CD4-positive, CD25-positive, alpha-beta regulatory T cell (primary cell): ENCODE results near the gene TNRC6A. TPM values are rescaled to one million over a fixed set of nuclear protein-coding genes. Genes with fewer than 3 reads are reported as not detected.
"Not testable (repeated sequence)": the region's sequence is repeated elsewhere in the genome, so short reads cannot be mapped to it uniquely, and the experiment has no call there.

ENCODE experiments used
- ATAC-seq, 2 donors: fragments of 150-1000 bp; cut with Tn5 transposase; one replicate each; pipeline ENCODE4 v1.10.0; 2021; ENCODE audit warnings: low read depth in 2 of 2, moderate number of reproducible peaks in 2 of 2, moderate library complexity in 1 of 2
- DNase-seq, 3 donors: peaks; one replicate each; pipeline versions ENCODE4 v3.0.0 to v3.0.0-alpha.2; 2012 to 2022; ENCODE audit warnings: mixed read lengths in 1 of 3
- H3K27ac ChIP-seq: one replicate; pipeline ENCODE4 v1.7.0; 2013; ENCODE audit warnings: mild to moderate bottlenecking, low read length; ENCODE audit not compliant: insufficient read depth, poor library complexity, severe bottlenecking
- H3K27me3 ChIP-seq: one replicate; pipeline ENCODE4 v1.7.0; 2013; ENCODE audit warnings: low read length; ENCODE audit not compliant: control insufficient read depth, insufficient read depth
- H3K36me3 ChIP-seq: one replicate; pipeline ENCODE4 v1.7.0; 2013; ENCODE audit warnings: mild to moderate bottlenecking, low read length, moderate library complexity; ENCODE audit not compliant: control insufficient read depth, insufficient read depth
- H3K4me1 ChIP-seq: 2 replicates; pipeline ENCODE4 v1.7.0; 2013; ENCODE audit warnings: mild to moderate bottlenecking, low read length; ENCODE audit not compliant: insufficient read depth, control insufficient read depth, poor library complexity, severe bottlenecking
- H3K4me3 ChIP-seq: one replicate; pipeline ENCODE4 v1.7.0; 2013; ENCODE audit warnings: low read depth, mild to moderate bottlenecking, low read length, moderate library complexity
- H3K9me3 ChIP-seq, 2 experiments: 1 replicate in 1 of 2; 2 replicates in 1 of 2; pipeline ENCODE4 v1.7.0; 2013; ENCODE audit warnings: low read length in 2 of 2, mild to moderate bottlenecking in 1 of 2, moderate library complexity in 1 of 2; ENCODE audit not compliant: control insufficient read depth in 2 of 2
- H3K27ac Mint-ChIP-seq, 3 donors: one replicate each; pipeline ENCODE4 v1.8.0; 2020 to 2022; ENCODE audit warnings: mild to moderate bottlenecking in 3 of 3, mixed read lengths in 3 of 3, moderate library complexity in 2 of 3
- H3K27me3 Mint-ChIP-seq: one replicate; pipeline ENCODE4 v1.8.0; 2022; ENCODE audit warnings: mild to moderate bottlenecking, mixed read lengths
- H3K36me3 Mint-ChIP-seq: one replicate; pipeline ENCODE4 v1.8.0; 2020; ENCODE audit warnings: mixed read lengths
- H3K4me1 Mint-ChIP-seq, 4 donors: one replicate each; pipeline ENCODE4 v1.8.0; 2020 to 2022; ENCODE audit warnings: mixed read lengths in 4 of 4, mild to moderate bottlenecking in 1 of 4
- H3K4me3 Mint-ChIP-seq, 4 donors: one replicate each; pipeline ENCODE4 v1.8.0; 2020 to 2022; ENCODE audit warnings: mild to moderate bottlenecking in 4 of 4, mixed read lengths in 4 of 4, moderate library complexity in 3 of 4
- H3K9me3 Mint-ChIP-seq, 7 donors: one replicate each; pipeline ENCODE4 v1.8.0; 2020 to 2022; ENCODE audit warnings: mixed read lengths in 7 of 7, mild to moderate bottlenecking in 3 of 7, moderate library complexity in 2 of 7
- polyA plus RNA-seq, 4 donors: library from polyadenylated mRNA; unstranded; fragments of 300-500 nt; fragmentation: Illumina TruSeq; gene quantifications; one replicate each; pipeline ENCODE4 v1.2.3, GENCODE V29; 2021
- total RNA-seq: library from RNA; stranded (reverse); gene quantifications from one replicate; pipeline ENCODE4 v1.2.3, GENCODE V29; 2022

The TNRC6A gene
- total and polyA plus RNA-seq, 5 donors from 2014 or later = 7.2 to 89.0 (median 10.4) TPM

- H3K4me3 Mint-ChIP-seq = no peak overlapping the region
- no peaks in the 10 kb centered on the region for H3K27me3 ChIP-seq
- DNase-seq (no peak), ATAC-seq (no peak)
- H3K36me3 ChIP-seq = no peaks in the 10 kb centered on the region
- no peak overlapping the region for H3K27ac ChIP-seq
- H3K4me1 ChIP-seq = no peaks in the 10 kb centered on the region
- peak overlapping the region in 1 of 3 donors; percentile 5 for H3K27ac Mint-ChIP-seq
- H3K4me3 ChIP-seq = no peak overlapping the region
- H3K27me3 Mint-ChIP-seq = peaks cover 4% of the 10 kb centered on the region
- peaks cover 0 to 2% (median 0%) of the 10 kb centered on the region in 7 donors for H3K9me3 Mint-ChIP-seq
- H3K4me1 Mint-ChIP-seq = peaks cover 0 to 7% (median 0%) of the 10 kb centered on the region in 4 donors
- no peaks in the 10 kb centered on the region for H3K36me3 Mint-ChIP-seq
- no peaks in the 10 kb centered on the region for H3K9me3 ChIP-seq
Measured at GRCh38 chr16:24854607-24855171, 125.2 kb downstream of the TNRC6A start.

- Histone ChIP-seq H3K9me3 (no peaks in the 10 kb centered on the region), H3K27ac (no peak overlapping the region), H3K4me3 (no peak overlapping the region), H3K36me3 (no peaks in the 10 kb centered on the region), H3K4me1 (no peaks in the 10 kb centered on the region), H3K27me3 (no peaks in the 10 kb centered on the region)
- H3K4me3 Mint-ChIP-seq = no peak overlapping the region
- H3K36me3 Mint-ChIP-seq = no peaks in the 10 kb centered on the region
- no peak overlapping the region for H3K27ac Mint-ChIP-seq
- peaks cover 0 to 7% (median 0%) of the 10 kb centered on the region in 4 donors for H3K4me1 Mint-ChIP-seq
- DNase-seq = no peak
- peaks cover 8% of the 10 kb centered on the region for H3K27me3 Mint-ChIP-seq
- H3K9me3 Mint-ChIP-seq = peaks cover 0 to 2% (median 0%) of the 10 kb centered on the region in 7 donors
- no peak for ATAC-seq
Measured at GRCh38 chr16:24855678-24856077, 126.2 kb downstream of the TNRC6A start.

- not testable (repeated sequence) for DNase-seq, H3K36me3 Mint-ChIP-seq, ATAC-seq, H3K27ac ChIP-seq, H3K9me3 Mint-ChIP-seq, H3K27me3 Mint-ChIP-seq, H3K4me3 Mint-ChIP-seq, H3K27me3 ChIP-seq, H3K4me1 ChIP-seq, H3K36me3 ChIP-seq, H3K4me3 ChIP-seq, H3K9me3 ChIP-seq, H3K27ac Mint-ChIP-seq, H3K4me1 Mint-ChIP-seq
Measured at GRCh38 chr16:24856871-24857270, 127.4 kb downstream of the TNRC6A start.

GRCh38 chr16:24858219-24859041, 129.0 kb downstream of the TNRC6A start:
- Mint-ChIP-seq H3K27ac (no peak overlapping the region), H3K4me1 (no peaks in the 10 kb centered on the region), H3K27me3 (peaks cover 12% of the 10 kb centered on the region), H3K36me3 (no peaks in the 10 kb centered on the region), H3K9me3 (peaks cover 0 to 2% (median 0%) of the 10 kb centered on the region in 7 donors), H3K4me3 (no peak overlapping the region)
- H3K4me3 ChIP-seq = no peak overlapping the region
- no peak overlapping the region for H3K27ac ChIP-seq
- ATAC-seq (no peak), DNase-seq (peak in 2 of 3 donors; percentile 33 to 38)
- H3K4me1 ChIP-seq = no peaks in the 10 kb centered on the region
- H3K9me3 ChIP-seq = no peaks in the 10 kb centered on the region
- H3K27me3 ChIP-seq = no peaks in the 10 kb centered on the region
- no peaks in the 10 kb centered on the region for H3K36me3 ChIP-seq

- Histone ChIP-seq H3K4me1 (no peaks in the 10 kb centered on the region), H3K9me3 (peaks cover 7% of the 10 kb centered on the region in 2 experiments), H3K36me3 (no peaks in the 10 kb centered on the region), H3K4me3 (no peak overlapping the region), H3K27ac (no peak overlapping the region), H3K27me3 (peaks cover 2% of the 10 kb centered on the region)
- H3K27me3 Mint-ChIP-seq = peaks cover 16% of the 10 kb centered on the region
- peaks cover 0 to 10% (median 5%) of the 10 kb centered on the region in 7 donors for H3K9me3 Mint-ChIP-seq
- ATAC-seq (no peak), DNase-seq (no peak)
- no peaks in the 10 kb centered on the region for H3K4me1 Mint-ChIP-seq
- H3K4me3 Mint-ChIP-seq = no peak overlapping the region
- H3K27ac Mint-ChIP-seq = no peak overlapping the region
- H3K36me3 Mint-ChIP-seq = peaks cover 7% of the 10 kb centered on the region
Measured at GRCh38 chr16:24861461-24861860, 132.0 kb downstream of the TNRC6A start.

- Mint-ChIP-seq H3K9me3 (peaks cover 1 to 10% (median 5%) of the 10 kb centered on the region in 7 donors), H3K27ac (no peak overlapping the region), H3K4me3 (no peak overlapping the region), H3K36me3 (peaks cover 7% of the 10 kb centered on the region), H3K4me1 (no peaks in the 10 kb centered on the region), H3K27me3 (peaks cover 20% of the 10 kb centered on the region)
- Histone ChIP-seq H3K9me3 (peaks cover 7% of the 10 kb centered on the region in 2 experiments), H3K27me3 (peaks cover 2% of the 10 kb centered on the region), H3K27ac (no peak overlapping the region), H3K36me3 (no peaks in the 10 kb centered on the region), H3K4me3 (no peak overlapping the region), H3K4me1 (no peaks in the 10 kb centered on the region)
- DNase-seq (no peak), ATAC-seq (no peak)
Measured at GRCh38 chr16:24863582-24864437, 134.4 kb downstream of the TNRC6A start.

GRCh38 chr16:24869033-24869432, 139.6 kb downstream of the TNRC6A start:
- no peaks in the 10 kb centered on the region for H3K36me3 ChIP-seq
- Mint-ChIP-seq H3K27ac (no peak overlapping the region), H3K4me3 (no peak overlapping the region), H3K27me3 (peaks cover 8% of the 10 kb centered on the region), H3K4me1 (no peaks in the 10 kb centered on the region), H3K9me3 (peaks cover 1 to 5% (median 4%) of the 10 kb centered on the region in 7 donors), H3K36me3 (peaks cover 2% of the 10 kb centered on the region)
- H3K9me3 ChIP-seq = peaks cover 1 to 2% of the 10 kb centered on the region in 2 experiments
- ATAC-seq (no peak), DNase-seq (no peak)
- no peak overlapping the region for H3K27ac ChIP-seq
- H3K4me1 ChIP-seq = no peaks in the 10 kb centered on the region
- no peak overlapping the region for H3K4me3 ChIP-seq
- peaks cover 2% of the 10 kb centered on the region for H3K27me3 ChIP-seq
